IgD-negative memory B cell (primary cell): ENCODE data around the gene SEC14L5. TPM values are rescaled to one million over a fixed set of nuclear protein-coding genes. Genes with fewer than 3 reads are reported as not detected.

Source experiments
- H3K27ac Mint-ChIP-seq, 3 donors: one replicate each; pipeline ENCODE4 v1.8.0; 2020 to 2022; ENCODE audit warnings: mild to moderate bottlenecking in 3 of 3, mixed read lengths in 3 of 3, moderate library complexity in 1 of 3
- H3K27me3 Mint-ChIP-seq: one replicate; pipeline ENCODE4 v1.8.0; 2021; ENCODE audit warnings: mixed read lengths
- H3K36me3 Mint-ChIP-seq: one replicate; pipeline ENCODE4 v1.8.0; 2020; ENCODE audit warnings: mild to moderate bottlenecking, mixed read lengths
- H3K4me1 Mint-ChIP-seq, 3 donors: one replicate each; pipeline ENCODE4 v1.8.0; 2020 to 2022; ENCODE audit warnings: mixed read lengths in 3 of 3, mild to moderate bottlenecking in 1 of 3
- H3K4me3 Mint-ChIP-seq, 4 donors: one replicate each; pipeline ENCODE4 v1.8.0; 2020 to 2022; ENCODE audit warnings: mild to moderate bottlenecking in 4 of 4, mixed read lengths in 4 of 4, moderate library complexity in 3 of 4
- H3K9me3 Mint-ChIP-seq, 3 donors: one replicate each; pipeline ENCODE4 v1.8.0; 2020 to 2021; ENCODE audit warnings: mixed read lengths in 3 of 3, mild to moderate bottlenecking in 1 of 3
- polyA plus RNA-seq: library from polyadenylated mRNA; unstranded; fragments of 300-500 nt; fragmentation: Illumina TruSeq; gene quantifications from one replicate; pipeline ENCODE4 v1.2.3, GENCODE V29; 2021

The SEC14L5 gene
- polyA plus RNA-seq, 1 donor from 2014 or later = 0.03 TPM

- H3K27ac Mint-ChIP-seq = no peak overlapping the region
- peaks cover 2 to 8% (median 3%) of the 10 kb centered on the region in 3 donors for H3K9me3 Mint-ChIP-seq
- H3K4me3 Mint-ChIP-seq = no peak overlapping the region
- peaks cover 3% of the 10 kb centered on the region for H3K27me3 Mint-ChIP-seq
- peaks cover 7 to 11% (median 10%) of the 10 kb centered on the region in 3 donors for H3K4me1 Mint-ChIP-seq
- no peaks in the 10 kb centered on the region for H3K36me3 Mint-ChIP-seq
Measured at GRCh38 chr16:4979736-4980660, 21.9 kb downstream of the SEC14L5 start.

GRCh38 chr16:4980691-4981090 is 22.6 kb downstream of the SEC14L5 start:
- peaks cover 4 to 7% (median 6%) of the 10 kb centered on the region in 3 donors for H3K4me1 Mint-ChIP-seq
- H3K36me3 Mint-ChIP-seq = no peaks in the 10 kb centered on the region
- no peak overlapping the region for H3K27ac Mint-ChIP-seq
- peaks cover 2 to 8% (median 3%) of the 10 kb centered on the region in 3 donors for H3K9me3 Mint-ChIP-seq
- no peak overlapping the region for H3K4me3 Mint-ChIP-seq
- H3K27me3 Mint-ChIP-seq = peaks cover 3% of the 10 kb centered on the region

- Mint-ChIP-seq H3K27me3 (peaks cover 7% of the 10 kb centered on the region), H3K9me3 (peaks cover 4 to 10% (median 7%) of the 10 kb centered on the region in 3 donors), H3K36me3 (no peaks in the 10 kb centered on the region), H3K4me3 (no peak overlapping the region), H3K27ac (peak overlapping the region in 1 of 3 donors; percentile 27), H3K4me1 (no peaks in the 10 kb centered on the region)
Measured at GRCh38 chr16:4981473-4981872, 23.3 kb downstream of the SEC14L5 start.

- H3K36me3 Mint-ChIP-seq = no peaks in the 10 kb centered on the region
- H3K4me3 Mint-ChIP-seq = no peak overlapping the region
Measured at GRCh38 chr16:4982056-4982867, 24.1 kb downstream of the SEC14L5 start.

GRCh38 chr16:4984174-4984990 is 26.3 kb downstream of the SEC14L5 start:
- peaks cover 4 to 12% (median 8%) of the 10 kb centered on the region in 3 donors for H3K9me3 Mint-ChIP-seq
- H3K27ac Mint-ChIP-seq = no peak overlapping the region
- peaks cover 31% of the 10 kb centered on the region for H3K27me3 Mint-ChIP-seq
- no peak overlapping the region for H3K4me3 Mint-ChIP-seq
- peaks cover 2% of the 10 kb centered on the region for H3K36me3 Mint-ChIP-seq
- no peaks in the 10 kb centered on the region for H3K4me1 Mint-ChIP-seq

More at GRCh38 chr16:4982056-4982867, 24.1 kb downstream of the SEC14L5 start:
- H3K4me1 Mint-ChIP-seq = no peaks in the 10 kb centered on the region
- H3K27ac Mint-ChIP-seq = no peak overlapping the region
- H3K9me3 Mint-ChIP-seq = peaks cover 4 to 11% (median 7%) of the 10 kb centered on the region in 3 donors
- H3K27me3 Mint-ChIP-seq = peaks cover 13% of the 10 kb centered on the region

GRCh38 chr16:4987250-4987579 is 29.1 kb downstream of the SEC14L5 start:
- Mint-ChIP-seq H3K27me3 (peaks cover 39% of the 10 kb centered on the region), H3K9me3 (peaks cover 4 to 12% (median 8%) of the 10 kb centered on the region in 3 donors), H3K36me3 (peaks cover 2% of the 10 kb centered on the region), H3K4me1 (no peaks in the 10 kb centered on the region), H3K27ac (no peak overlapping the region), H3K4me3 (no peak overlapping the region)

GRCh38 chr16:4987580-4988374 is 29.6 kb downstream of the SEC14L5 start:
- no peaks in the 10 kb centered on the region for H3K4me1 Mint-ChIP-seq
- H3K27me3 Mint-ChIP-seq = peaks cover 39% of the 10 kb centered on the region
- no peak overlapping the region for H3K4me3 Mint-ChIP-seq
- H3K27ac Mint-ChIP-seq = no peak overlapping the region
- peaks cover 2% of the 10 kb centered on the region for H3K36me3 Mint-ChIP-seq
- H3K9me3 Mint-ChIP-seq = peaks cover 4 to 12% (median 8%) of the 10 kb centered on the region in 3 donors

GRCh38 chr16:4988647-4989046 is 30.5 kb downstream of the SEC14L5 start:
- Mint-ChIP-seq H3K27ac (no peak overlapping the region), H3K4me3 (no peak overlapping the region), H3K27me3 (peaks cover 39% of the 10 kb centered on the region), H3K9me3 (peaks cover 4 to 12% (median 8%) of the 10 kb centered on the region in 3 donors), H3K4me1 (no peaks in the 10 kb centered on the region), H3K36me3 (peaks cover 2% of the 10 kb centered on the region)

GRCh38 chr16:4989391-4990006 is 31.4 kb downstream of the SEC14L5 start:
- Mint-ChIP-seq H3K4me1 (no peaks in the 10 kb centered on the region), H3K9me3 (peaks cover 4 to 12% (median 4%) of the 10 kb centered on the region in 3 donors), H3K27me3 (peaks cover 37% of the 10 kb centered on the region), H3K27ac (no peak overlapping the region), H3K4me3 (peak overlapping the region in 2 of 4 donors; percentile 39 to 54), H3K36me3 (peaks cover 2% of the 10 kb centered on the region)

- Mint-ChIP-seq H3K27me3 (peaks cover 37% of the 10 kb centered on the region), H3K4me1 (no peaks in the 10 kb centered on the region), H3K27ac (no peak overlapping the region), H3K4me3 (no peak overlapping the region), H3K9me3 (peaks cover 1 to 13% (median 4%) of the 10 kb centered on the region in 3 donors), H3K36me3 (peaks cover 2% of the 10 kb centered on the region)
Measured at GRCh38 chr16:4990415-4990814, 32.3 kb downstream of the SEC14L5 start.

- Mint-ChIP-seq H3K36me3 (peaks cover 2% of the 10 kb centered on the region), H3K4me3 (no peak overlapping the region), H3K9me3 (peaks cover 0 to 10% (median 0%) of the 10 kb centered on the region in 3 donors), H3K4me1 (no peaks in the 10 kb centered on the region), H3K27ac (no peak overlapping the region), H3K27me3 (peaks cover 36% of the 10 kb centered on the region)
Measured at GRCh38 chr16:4991754-4992153, 33.6 kb downstream of the SEC14L5 start.

- H3K9me3 Mint-ChIP-seq = peaks cover 0 to 4% (median 0%) of the 10 kb centered on the region in 3 donors
- peak overlapping the region in 1 of 3 donors; percentile 64 for H3K27ac Mint-ChIP-seq
- no peak overlapping the region for H3K4me3 Mint-ChIP-seq
- peaks cover 12% of the 10 kb centered on the region for H3K27me3 Mint-ChIP-seq
- H3K36me3 Mint-ChIP-seq = no peaks in the 10 kb centered on the region
- peaks cover 0 to 2% (median 0%) of the 10 kb centered on the region in 3 donors for H3K4me1 Mint-ChIP-seq
Measured at GRCh38 chr16:4994719-4995434, 36.7 kb downstream of the SEC14L5 start.

- Mint-ChIP-seq H3K4me3 (no peak overlapping the region), H3K27ac (no peak overlapping the region), H3K9me3 (no peaks in the 10 kb centered on the region), H3K27me3 (peaks cover 7% of the 10 kb centered on the region), H3K4me1 (peaks cover 0 to 2% (median 2%) of the 10 kb centered on the region in 3 donors), H3K36me3 (peaks cover 1% of the 10 kb centered on the region)
Measured at GRCh38 chr16:5000573-5001001, 42.5 kb downstream of the SEC14L5 start.
